CD14-positive monocyte (primary cell): Measurements from ENCODE around the gene VWF. TPM values are rescaled to one million over a fixed set of nuclear protein-coding genes. Genes with fewer than 3 reads are reported as not detected.
A peak's percentile ranks its signal among the peaks of the same experiment; 100 is the strongest.

ENCODE experiments used
- DNase-seq, 3 donors: peaks; one replicate each; pipeline ENCODE4 v3.0.0-alpha.2; 2011 to 2022
- H2AFZ ChIP-seq: 2 replicates; pipeline ENCODE4 v1.6.0; 2012; ENCODE audit warnings: mild to moderate bottlenecking, low read depth, low read length, inconsistent platforms; ENCODE audit not compliant: insufficient read depth, poor library complexity, severe bottlenecking
- H3K27ac ChIP-seq, 2 donors: 1 replicate in 1 of 2; 2 replicates in 1 of 2; pipeline ENCODE4 v1.5.1; 2012 to 2013; ENCODE audit warnings: low read length in 2 of 2, control low read depth in 1 of 2, inconsistent platforms in 1 of 2, low read depth in 1 of 2, mild to moderate bottlenecking in 1 of 2
- H3K27me3 ChIP-seq, 2 donors: one replicate each; pipeline versions ENCODE4 v1.6.0 to v1.6.1; 2011 to 2013; ENCODE audit warnings: low read length in 2 of 2; ENCODE audit not compliant: control insufficient read depth in 2 of 2, insufficient read depth in 2 of 2
- H3K36me3 ChIP-seq, 2 donors: replicated peaks in 1 of 2; 1 replicate in 1 of 2; 2 replicates in 1 of 2; pipeline versions ENCODE4 v1.5.1 to v1.6.1; 2012 to 2013; ENCODE audit warnings: low read length in 2 of 2, control low read depth in 1 of 2, inconsistent platforms in 1 of 2, mild to moderate bottlenecking in 1 of 2; ENCODE audit not compliant: insufficient read depth in 2 of 2, control insufficient read depth in 1 of 2
- H3K4me1 ChIP-seq, 2 donors: 1 replicate in 1 of 2; 2 replicates in 1 of 2; pipeline versions ENCODE4 v1.5.1 to v1.6.1; 2012 to 2013; ENCODE audit warnings: low read length in 2 of 2, control low read depth in 1 of 2, inconsistent platforms in 1 of 2, mild to moderate bottlenecking in 1 of 2, moderate library complexity in 1 of 2; ENCODE audit not compliant: insufficient read depth in 2 of 2, control insufficient read depth in 1 of 2
- H3K4me2 ChIP-seq: replicated peaks from 2 replicates; pipeline ENCODE3; 2012; ENCODE audit warnings: low read length, moderate library complexity, mild to moderate bottlenecking; ENCODE audit not compliant: poor library complexity, severe bottlenecking; ENCODE audit errors: extremely low read depth
- H3K4me3 ChIP-seq, 3 experiments: fragments of 200-600 bp in 1 of 3; sonication (generic) in 1 of 3; replicated peaks in 1 of 3; 1 replicate in 2 of 3; 2 replicates in 1 of 3; pipeline ENCODE4 v1.5.1; 2011 to 2013; ENCODE audit warnings: low read length in 3 of 3, mild to moderate bottlenecking in 3 of 3, control low read depth in 2 of 3, low read depth in 2 of 3, inconsistent platforms in 1 of 3, moderate library complexity in 1 of 3
- H3K79me2 ChIP-seq: 2 replicates; pipeline ENCODE4 v1.6.0; 2012; ENCODE audit warnings: mild to moderate bottlenecking, control low read depth, inconsistent platforms, low read length, moderate library complexity; ENCODE audit not compliant: insufficient read depth
- H3K9ac ChIP-seq: 2 replicates; pipeline ENCODE4 v1.6.0; 2017; ENCODE audit warnings: low read length, mild to moderate bottlenecking; ENCODE audit not compliant: insufficient read depth, poor library complexity, severe bottlenecking
- H3K9me3 ChIP-seq, 2 donors: replicated peaks in 1 of 2; 1 replicate in 1 of 2; 2 replicates in 1 of 2; pipeline versions ENCODE4 v1.5.1 to v1.6.1; 2012 to 2013; ENCODE audit warnings: low read length in 2 of 2, control low read depth in 1 of 2; ENCODE audit not compliant: control insufficient read depth in 1 of 2, insufficient read depth in 1 of 2
- H4K20me1 ChIP-seq: 2 replicates; pipeline ENCODE4 v1.6.0; 2012; ENCODE audit warnings: mild to moderate bottlenecking, low read length, control low read depth, moderate library complexity; ENCODE audit not compliant: insufficient read depth
- H3K27ac Mint-ChIP-seq, 7 donors: one replicate each; pipeline ENCODE4 v1.8.0; 2020; ENCODE audit warnings: mild to moderate bottlenecking in 7 of 7, mixed read lengths in 7 of 7, moderate library complexity in 6 of 7, inconsistent platforms in 2 of 7
- H3K27me3 Mint-ChIP-seq, 3 donors: one replicate each; pipeline ENCODE4 v1.8.0; 2021 to 2022; ENCODE audit warnings: low read depth in 3 of 3, mild to moderate bottlenecking in 3 of 3, mixed read lengths in 3 of 3, moderate library complexity in 3 of 3, inconsistent platforms in 1 of 3
- H3K36me3 Mint-ChIP-seq, 2 donors: one replicate each; pipeline ENCODE4 v1.8.0; 2020; ENCODE audit warnings: mixed read lengths in 2 of 2, inconsistent platforms in 1 of 2, mild to moderate bottlenecking in 1 of 2
- H3K4me1 Mint-ChIP-seq: one replicate; pipeline ENCODE4 v1.8.0; 2020; ENCODE audit warnings: mild to moderate bottlenecking, mixed read lengths
- H3K4me3 Mint-ChIP-seq, 2 donors: one replicate each; pipeline ENCODE4 v1.8.0; 2020; ENCODE audit warnings: mild to moderate bottlenecking in 2 of 2, mixed read lengths in 2 of 2, moderate library complexity in 1 of 2
- H3K9me3 Mint-ChIP-seq, 7 donors: one replicate each; pipeline ENCODE4 v1.8.0; 2020 to 2022; ENCODE audit warnings: mixed read lengths in 7 of 7, mild to moderate bottlenecking in 6 of 7, moderate library complexity in 6 of 7, inconsistent platforms in 2 of 7
- CTCF ChIP-seq: fragments of 200-600 bp; IDR thresholded peaks from one replicate; pipeline ENCODE4 v1.8.0; 2022; ENCODE audit warnings: antibody characterized with exemption, mild to moderate bottlenecking
- WGBS: methylation state at CpG from one replicate; pipeline ENCODE4 v1.1.5; 2013; ENCODE audit warnings: missing lambda C conversion rate; ENCODE audit not compliant: insufficient coverage; 5-methylcytosine and 5-hydroxymethylcytosine counted together
- intact Hi-C, 2 donors: fragments of 100-400 bp; cut with micrococcal nuclease; formaldehyde crosslinking; loops; one replicate each; pipeline versions ENCODE4 v1.15.0 to v1.15.1; 2023
- polyA plus RNA-seq, 3 donors: library from polyadenylated mRNA; depleted of rRNA in 1 of 3; unstranded in 2 of 3; stranded (reverse) in 1 of 3; fragments of 300-500 nt in 2 of 3; fragments of >200 nt in 1 of 3; fragmentation: Illumina TruSeq in 2 of 3; gene quantifications; 1 replicate in 2 of 3; 2 replicates in 1 of 3; pipeline ENCODE4 v1.2.3, GENCODE V29; 2012 to 2021

Gene VWF
- polyA plus RNA-seq, 3 donors, result 0.17 to 0.49 (median 0.48) TPM

GRCh38 chr12:6148061-6148460 lies 23.6 kb upstream of the VWF start:
- Histone ChIP-seq H3K79me2 (no peaks in the 10 kb centered on the region), H3K4me3 (no peak overlapping the region), H3K4me1 (peaks cover 38% of the 10 kb centered on the region in 2 donors), H2AFZ (no peak overlapping the region), H3K9me3 (no peaks in the 10 kb centered on the region), H3K9ac (no peak overlapping the region), H3K27ac (no peak overlapping the region), H3K27me3 (no peaks in the 10 kb centered on the region), H3K36me3 (no peaks in the 10 kb centered on the region), H4K20me1 (no peaks in the 10 kb centered on the region), H3K4me2 (no peak overlapping the region)
- no peak for DNase-seq
- Mint-ChIP-seq H3K27ac (peak overlapping the region in 6 of 7 donors; percentile 25 to 86 (median 53)), H3K27me3 (peaks cover 6 to 20% (median 7%) of the 10 kb centered on the region in 3 donors), H3K4me3 (no peak overlapping the region), H3K4me1 (peaks cover 40% of the 10 kb centered on the region), H3K9me3 (peaks cover 0 to 3% (median 0%) of the 10 kb centered on the region in 7 donors), H3K36me3 (peaks cover 4 to 6% of the 10 kb centered on the region in 2 donors)
- TF ChIP-seq CTCF, result no peak
- intact Hi-C loops, result no loop called here
- WGBS, result no CpG with 5 or more reads among the region's 2 CpGs

GRCh38 chr12:6146951-6147350 lies 22.5 kb upstream of the VWF start:
- Mint-ChIP-seq H3K9me3 (peaks cover 0 to 6% (median 3%) of the 10 kb centered on the region in 7 donors), H3K36me3 (peaks cover 6 to 10% of the 10 kb centered on the region in 2 donors), H3K27ac (peak overlapping the region in 2 of 7 donors; percentile 96 to 98), H3K4me1 (peaks cover 44% of the 10 kb centered on the region), H3K27me3 (peaks cover 6 to 17% (median 6%) of the 10 kb centered on the region in 3 donors), H3K4me3 (no peak overlapping the region)
- H3K9ac ChIP-seq, result no peak overlapping the region
- no peaks in the 10 kb centered on the region for H3K9me3 ChIP-seq
- H3K4me2 ChIP-seq, result no peak overlapping the region
- peaks cover 49 to 50% of the 10 kb centered on the region in 2 donors for H3K4me1 ChIP-seq
- no peak overlapping the region for H3K27ac ChIP-seq
- H3K36me3 ChIP-seq, result no peaks in the 10 kb centered on the region
- H2AFZ ChIP-seq, result no peak overlapping the region
- H3K4me3 ChIP-seq, result no peak overlapping the region
- intact Hi-C loops, result no loop called here
- no peaks in the 10 kb centered on the region for H3K79me2 ChIP-seq
- no peak for DNase-seq
- H3K27me3 ChIP-seq, result no peaks in the 10 kb centered on the region
- no peaks in the 10 kb centered on the region for H4K20me1 ChIP-seq
- TF ChIP-seq CTCF, result no peak
- WGBS, result 100% methylated on average over 2 of the region's 5 CpGs
